Activated CD4-positive, alpha-beta memory T cell treated with anti-CD3 and anti-CD28 coated beads, Interleukin-2, amount 10 ng/mL, durations not matched to agents 7 days and 5 days (primary cell): Measurements from ENCODE around the gene C19orf47. TPM values are rescaled to one million over a fixed set of nuclear protein-coding genes. Genes with fewer than 3 reads are reported as not detected.

Source experiments
- CTCF ChIA-PET: fragments of 350-600 bp; sonication (Branson Sonifier 250); formaldehyde crosslinking; loops from one replicate; lab custom pipeline; 2021; ENCODE audit warnings: antibody characterized with exemption, inconsistent platforms; lab: Charles Lee
- POLR2A ChIA-PET: fragments of 350-600 bp; sonication (Branson Sonifier 250); formaldehyde crosslinking; loops from one replicate; lab custom pipeline; 2021; ENCODE audit warnings: antibody characterized with exemption; lab: Charles Lee
- DNase-seq: peaks from one replicate; pipeline ENCODE4 v3.0.0-alpha.2; 2020
- H3K27ac Mint-ChIP-seq: one replicate; pipeline ENCODE4 v1.8.0; 2021; ENCODE audit warnings: mild to moderate bottlenecking, mixed read lengths
- H3K27me3 Mint-ChIP-seq: one replicate; pipeline ENCODE4 v1.8.0; 2021; ENCODE audit warnings: mixed read lengths
- H3K36me3 Mint-ChIP-seq: one replicate; pipeline ENCODE4 v1.8.0; 2021; ENCODE audit warnings: low read depth, mixed read lengths
- H3K4me1 Mint-ChIP-seq: one replicate; pipeline ENCODE4 v1.8.0; 2021; ENCODE audit warnings: mixed read lengths
- H3K4me3 Mint-ChIP-seq: one replicate; pipeline ENCODE4 v1.8.0; 2021; ENCODE audit warnings: mild to moderate bottlenecking, mixed read lengths
- H3K9me3 Mint-ChIP-seq: one replicate; pipeline ENCODE4 v1.8.0; 2021; ENCODE audit warnings: mixed read lengths
- total RNA-seq, 2 experiments: library from RNA; stranded (reverse); gene quantifications; one replicate each; pipeline ENCODE4 v1.2.3, GENCODE V29; 2021

The C19orf47 gene
- total RNA-seq, 2 experiments from 2014 or later, result 19.0 to 20.5 TPM

DNA sequence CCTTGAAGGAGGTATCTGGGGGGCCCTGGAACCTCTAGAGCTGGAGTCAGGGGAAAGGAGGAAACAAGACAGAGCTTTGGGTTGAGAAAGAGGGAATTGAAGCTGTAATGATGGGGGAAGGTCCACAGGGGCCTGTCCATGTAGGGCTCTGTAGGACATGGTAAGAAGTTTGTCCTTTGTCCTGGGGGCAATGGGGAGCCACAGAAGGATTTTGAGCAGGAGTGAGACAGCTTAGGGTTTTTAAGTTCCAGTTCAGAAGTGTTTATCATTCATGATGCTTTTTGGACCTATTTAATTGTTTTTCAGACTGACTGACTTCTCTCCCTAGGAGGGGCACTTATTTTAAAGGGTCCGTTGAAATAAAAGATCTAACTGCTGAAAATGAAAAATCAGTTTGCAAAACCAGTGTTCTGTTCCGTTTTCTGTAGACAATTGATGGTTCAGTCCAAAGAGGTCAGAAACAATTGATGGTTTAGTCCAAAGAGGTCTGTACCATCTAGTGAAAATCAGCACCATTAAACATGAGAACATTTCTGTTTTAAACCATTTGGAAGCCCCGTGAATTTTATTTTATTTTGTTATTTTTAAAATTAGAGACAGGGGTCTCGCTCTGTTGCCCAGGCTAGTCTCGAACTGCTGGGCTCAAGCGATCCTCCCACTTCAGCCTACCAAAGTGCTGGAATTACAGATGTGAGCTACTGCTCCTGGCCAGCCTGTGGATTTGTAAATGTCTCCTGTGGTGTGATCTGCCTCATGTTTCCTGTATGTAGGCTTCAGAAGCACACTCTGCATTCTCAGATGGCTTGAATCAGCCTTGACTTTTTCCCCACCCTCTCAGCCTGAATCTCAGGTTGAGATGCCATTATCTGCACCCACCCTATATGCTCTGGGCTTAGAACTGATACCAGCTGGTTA is 8.7 kb upstream of the C19orf47 start:
- DNase-seq, result no peak

GRCh38 chr19:40355975-40356680 is 7.9 kb upstream of the C19orf47 start:
- H3K4me3 Mint-ChIP-seq, result no peak overlapping the region
- peaks cover 12% of the 10 kb centered on the region for H3K4me1 Mint-ChIP-seq
- no peaks in the 10 kb centered on the region for H3K36me3 Mint-ChIP-seq
- ChIA-PET CTCF (interaction anchor here (0.6 kb wide), 1 partner anchor 32 kb away, joined by 3 read pairs; no protein-coding TSS in a partner anchor), POLR2A (interaction anchor here (1.0 kb wide), 1 partner anchor 8 kb away, joined by 3 read pairs; the partner anchor contains the start of genes C19orf47 and PLD3)
- no peak overlapping the region for H3K27ac Mint-ChIP-seq
- H3K9me3 Mint-ChIP-seq, result no peaks in the 10 kb centered on the region
- no peak for DNase-seq
- H3K27me3 Mint-ChIP-seq, result no peaks in the 10 kb centered on the region

More for the DNA sequence above, 8.7 kb upstream of the C19orf47 start:
- Mint-ChIP-seq H3K27ac (no peak overlapping the region), H3K4me1 (peaks cover 13% of the 10 kb centered on the region), H3K4me3 (no peak overlapping the region), H3K27me3 (no peaks in the 10 kb centered on the region), H3K36me3 (no peaks in the 10 kb centered on the region), H3K9me3 (no peaks in the 10 kb centered on the region)
- ChIA-PET CTCF (interaction anchor here (0.6 kb wide), 1 partner anchor 31 kb away, joined by 3 read pairs; no protein-coding TSS in a partner anchor), POLR2A (interaction anchor here (1.0 kb wide), 1 partner anchor 8 kb away, joined by 3 read pairs; the partner anchor contains the start of genes C19orf47 and PLD3)

DNA sequence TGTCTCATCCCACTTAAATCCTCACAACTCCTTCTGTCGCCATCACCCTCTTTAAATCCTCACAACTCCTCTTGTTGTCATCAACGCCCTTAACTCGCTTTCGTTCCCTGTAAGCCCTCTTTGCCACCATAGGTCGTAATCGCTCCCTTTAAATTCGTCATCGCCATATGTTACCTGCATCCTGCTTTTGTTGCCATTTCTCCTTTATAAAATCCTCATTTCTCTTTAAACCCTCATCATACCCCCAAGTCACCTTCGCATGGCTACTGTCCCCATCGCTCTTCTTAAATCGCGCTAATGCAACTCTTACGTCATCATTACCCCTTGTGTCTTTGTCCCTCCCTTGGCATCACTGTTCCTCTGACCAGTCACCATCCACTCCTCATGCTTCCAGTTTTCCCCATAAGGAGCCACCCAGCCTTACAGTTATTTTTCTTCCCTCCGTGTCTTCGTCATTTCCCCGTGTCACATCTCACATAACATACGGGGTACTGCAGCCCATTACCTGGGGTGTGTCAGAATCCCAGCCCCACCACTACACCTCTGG is 837 bp upstream of the C19orf47 start:
- Mint-ChIP-seq H3K36me3 (peaks cover 6% of the 10 kb centered on the region), H3K27ac (peak overlapping the region; percentile 70), H3K27me3 (no peaks in the 10 kb centered on the region), H3K9me3 (no peaks in the 10 kb centered on the region), H3K4me1 (peaks cover 37% of the 10 kb centered on the region), H3K4me3 (peak overlapping the region; percentile 84)
- POLR2A ChIA-PET, result interaction anchor here (0.7 to 2.3 kb wide), 6 partner anchors 72 to 430 kb away, joined by 3 to 13 read pairs (median 4); partner anchors contain the start of gene SERTAD3
- CTCF ChIA-PET, result interaction anchor here (1.2 to 2.6 kb wide), 2 partner anchors 44 to 72 kb away, joined by 5 to 13 read pairs; no protein-coding TSS in a partner anchor
- no peak for DNase-seq

DNA sequence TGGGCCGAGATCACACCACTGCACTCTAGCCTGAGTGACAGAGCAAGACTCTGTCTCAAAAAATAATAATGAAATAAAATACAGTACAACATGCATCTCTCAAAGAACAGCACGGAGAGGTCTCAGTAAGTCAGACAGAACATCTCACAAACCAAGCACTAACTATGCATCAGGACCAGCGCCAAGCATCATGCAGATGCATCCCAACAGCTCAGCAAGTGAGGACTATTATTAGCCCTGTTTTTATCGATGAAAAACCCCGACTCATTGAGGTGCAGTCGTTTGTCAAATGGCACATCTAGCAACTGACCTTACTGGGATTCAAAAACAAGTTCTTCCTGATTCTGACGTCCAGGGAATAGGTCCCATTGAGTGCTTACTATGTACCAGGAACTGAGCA is 3.8 kb downstream of the C19orf47 start:
- no peaks in the 10 kb centered on the region for H3K9me3 Mint-ChIP-seq
- ChIA-PET POLR2A (no interaction called here), CTCF (no interaction called here)
- no peak overlapping the region for H3K4me3 Mint-ChIP-seq
- peaks cover 11% of the 10 kb centered on the region for H3K36me3 Mint-ChIP-seq
- DNase-seq, result no peak
- H3K27me3 Mint-ChIP-seq, result no peaks in the 10 kb centered on the region
- peaks cover 35% of the 10 kb centered on the region for H3K4me1 Mint-ChIP-seq
- no peak overlapping the region for H3K27ac Mint-ChIP-seq

- no peaks in the 10 kb centered on the region for H3K9me3 Mint-ChIP-seq
- H3K27me3 Mint-ChIP-seq, result no peaks in the 10 kb centered on the region
- peaks cover 7% of the 10 kb centered on the region for H3K36me3 Mint-ChIP-seq
- no peak for DNase-seq
- POLR2A ChIA-PET, result no interaction called here
- no peak overlapping the region for H3K4me3 Mint-ChIP-seq
- no peak overlapping the region for H3K27ac Mint-ChIP-seq
- CTCF ChIA-PET, result no interaction called here
- peaks cover 25% of the 10 kb centered on the region for H3K4me1 Mint-ChIP-seq
Measured at GRCh38 chr19:40342644-40343311, 5.4 kb downstream of the C19orf47 start.

DNA sequence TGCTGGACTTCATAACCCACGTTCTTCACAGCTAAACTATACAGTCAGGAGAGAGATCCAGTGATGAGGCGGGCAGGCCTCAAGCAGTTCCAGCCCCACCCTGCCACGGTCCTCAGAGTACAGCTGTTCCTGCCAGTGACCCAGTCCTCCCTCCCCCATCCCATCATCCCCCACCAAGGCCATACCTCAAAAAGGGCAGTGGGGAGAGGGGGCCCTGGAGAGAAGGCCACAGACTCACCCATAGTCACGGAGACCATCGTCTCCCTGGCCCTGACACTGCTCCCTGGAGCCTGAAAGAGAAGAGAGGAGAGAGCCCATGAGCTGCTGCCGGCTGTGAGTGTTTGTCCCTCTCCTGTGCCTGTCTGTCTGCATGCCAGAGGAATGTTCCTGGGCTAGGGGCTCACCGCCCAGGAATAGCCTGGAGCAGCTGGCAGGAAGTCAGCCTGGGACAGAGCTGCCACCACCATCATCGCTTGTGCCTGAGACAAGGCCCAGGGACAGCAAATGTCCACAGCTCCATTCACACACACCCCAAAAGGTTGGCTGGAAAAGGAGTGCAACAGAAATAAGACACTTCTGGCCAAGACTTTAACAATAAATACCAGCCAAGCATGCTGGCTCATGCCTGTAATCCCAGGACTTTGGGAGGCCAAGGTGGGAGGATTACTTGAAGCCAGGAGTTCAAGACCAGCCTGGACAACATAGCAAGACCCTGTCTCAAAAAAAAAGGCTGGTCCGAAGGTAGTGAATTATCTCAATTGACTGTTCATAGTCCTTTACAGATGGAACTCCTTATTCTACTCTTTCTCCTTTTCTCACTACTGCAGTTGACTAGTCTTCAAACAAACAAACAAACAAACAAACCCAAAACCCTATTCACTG is 6.4 kb downstream of the C19orf47 start:
- H3K4me1 Mint-ChIP-seq, result peaks cover 16% of the 10 kb centered on the region
- no peak overlapping the region for H3K4me3 Mint-ChIP-seq
- CTCF ChIA-PET, result interaction anchor here (1.9 kb wide), 1 partner anchor 36 kb away, joined by 3 read pairs; no protein-coding TSS in a partner anchor
- POLR2A ChIA-PET, result no interaction called here
- DNase-seq, result no peak
- no peaks in the 10 kb centered on the region for H3K27me3 Mint-ChIP-seq
- no peaks in the 10 kb centered on the region for H3K9me3 Mint-ChIP-seq
- peaks cover 5% of the 10 kb centered on the region for H3K36me3 Mint-ChIP-seq
- peak overlapping the region; percentile 9 for H3K27ac Mint-ChIP-seq

DNA sequence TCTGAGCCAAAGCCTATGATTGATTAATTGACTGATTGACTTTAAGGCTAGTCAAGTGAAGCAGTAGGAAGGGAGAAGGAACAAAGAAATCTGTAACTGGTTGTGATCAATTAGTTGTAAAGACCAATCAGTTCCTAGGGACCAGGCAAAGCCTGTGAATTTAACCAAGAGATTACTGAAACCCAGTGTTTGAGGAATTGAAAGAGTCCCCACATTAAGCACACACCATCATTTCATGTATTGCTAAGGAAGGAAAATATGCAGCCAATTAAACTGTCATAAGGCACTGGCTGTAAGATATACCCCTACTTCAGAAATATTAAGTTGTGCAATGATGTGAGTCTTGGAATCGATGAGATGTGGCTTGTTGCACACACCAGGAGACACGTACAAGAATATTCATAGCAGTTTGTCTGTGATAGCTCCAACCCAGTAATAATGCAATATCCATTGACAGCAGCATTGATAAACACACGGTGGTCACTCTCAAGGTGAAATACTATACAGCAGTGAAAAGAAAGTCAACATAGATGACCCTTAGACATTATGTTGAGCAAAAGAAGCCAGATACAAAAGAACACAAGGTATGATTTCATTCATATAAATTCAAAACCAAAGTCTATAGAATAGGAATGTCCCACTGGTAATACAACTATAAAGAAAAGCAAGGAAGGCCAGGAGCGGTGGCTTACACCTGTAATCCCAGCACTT is 9.0 kb downstream of the C19orf47 start:
- ChIA-PET POLR2A (no interaction called here), CTCF (no interaction called here)
- no peak for DNase-seq
- H3K9me3 Mint-ChIP-seq, result no peaks in the 10 kb centered on the region
- no peaks in the 10 kb centered on the region for H3K27me3 Mint-ChIP-seq
- H3K4me1 Mint-ChIP-seq, result peaks cover 6% of the 10 kb centered on the region
- no peak overlapping the region for H3K4me3 Mint-ChIP-seq
- peaks cover 11% of the 10 kb centered on the region for H3K36me3 Mint-ChIP-seq
- H3K27ac Mint-ChIP-seq, result no peak overlapping the region

GRCh38 chr19:40337594-40337993 is 10.6 kb downstream of the C19orf47 start:
- H3K36me3 Mint-ChIP-seq, result peaks cover 22% of the 10 kb centered on the region
- H3K4me1 Mint-ChIP-seq, result peaks cover 3% of the 10 kb centered on the region
- no peaks in the 10 kb centered on the region for H3K9me3 Mint-ChIP-seq
- no peak for DNase-seq
- no peaks in the 10 kb centered on the region for H3K27me3 Mint-ChIP-seq
- no peak overlapping the region for H3K4me3 Mint-ChIP-seq
- H3K27ac Mint-ChIP-seq, result no peak overlapping the region
- ChIA-PET POLR2A (interaction anchor here (1.3 kb wide), 1 partner anchor 23 kb away, joined by 3 read pairs; no protein-coding TSS in a partner anchor), CTCF (interaction anchor here (1.7 kb wide), 1 partner anchor 83 kb away, joined by 4 read pairs; no protein-coding TSS in a partner anchor)

DNA sequence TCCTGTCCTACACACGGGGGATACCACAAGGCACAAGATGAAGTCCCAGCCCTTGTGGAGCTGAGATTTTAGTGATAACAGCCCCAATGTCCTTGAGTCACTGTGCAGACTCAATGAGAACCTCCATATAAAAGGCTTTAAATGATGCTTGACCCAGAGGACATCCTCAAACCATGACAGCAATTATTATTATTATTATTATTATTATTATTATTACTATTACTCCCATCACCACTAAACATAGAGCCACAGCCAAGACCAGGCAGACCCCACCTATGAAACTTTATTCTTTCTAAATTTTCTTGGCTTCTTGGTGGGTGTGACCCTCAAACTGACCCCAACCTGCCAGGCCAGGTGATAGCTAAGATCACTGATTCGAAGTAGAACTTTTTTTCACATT is 11.1 kb downstream of the C19orf47 start:
- H3K9me3 Mint-ChIP-seq, result no peaks in the 10 kb centered on the region
- no peak for DNase-seq
- no peak overlapping the region for H3K27ac Mint-ChIP-seq
- no peaks in the 10 kb centered on the region for H3K4me1 Mint-ChIP-seq
- no peak overlapping the region for H3K4me3 Mint-ChIP-seq
- ChIA-PET CTCF (interaction anchor here (1.7 kb wide), 1 partner anchor 83 kb away, joined by 4 read pairs; no protein-coding TSS in a partner anchor), POLR2A (interaction anchor here (1.3 kb wide), 1 partner anchor 23 kb away, joined by 3 read pairs; no protein-coding TSS in a partner anchor)
- peaks cover 24% of the 10 kb centered on the region for H3K36me3 Mint-ChIP-seq
- H3K27me3 Mint-ChIP-seq, result no peaks in the 10 kb centered on the region

DNA sequence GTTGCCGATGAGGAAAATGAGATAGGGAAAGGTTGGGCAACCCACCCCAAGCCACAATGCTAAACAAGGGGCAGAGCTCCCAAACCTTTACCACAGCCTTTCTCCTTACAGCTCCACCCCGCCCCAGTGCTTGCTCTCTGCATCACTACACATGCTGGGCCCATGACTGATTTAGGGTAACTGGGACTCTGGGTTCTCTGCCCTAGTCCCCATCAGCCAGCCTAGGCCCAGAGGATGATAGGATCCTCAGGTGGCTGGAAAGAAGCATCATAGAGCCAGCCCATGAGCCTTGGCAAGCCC is 11.6 kb downstream of the C19orf47 start:
- no peak overlapping the region for H3K4me3 Mint-ChIP-seq
- H3K4me1 Mint-ChIP-seq, result no peaks in the 10 kb centered on the region
- ChIA-PET POLR2A (interaction anchor here (1.3 kb wide), 1 partner anchor 24 kb away, joined by 3 read pairs; no protein-coding TSS in a partner anchor), CTCF (interaction anchor here (1.7 kb wide), 1 partner anchor 84 kb away, joined by 4 read pairs; no protein-coding TSS in a partner anchor)
- no peaks in the 10 kb centered on the region for H3K27me3 Mint-ChIP-seq
- H3K9me3 Mint-ChIP-seq, result no peaks in the 10 kb centered on the region
- H3K36me3 Mint-ChIP-seq, result peaks cover 27% of the 10 kb centered on the region
- DNase-seq, result no peak
- no peak overlapping the region for H3K27ac Mint-ChIP-seq
